Loucy (cell line): ENCODE measurements around the gene ATP10A.

ENCODE experiments used
- H2AFZ ChIP-seq: fragments of 200-600 bp; sonication (generic); 2 replicates; pipeline ENCODE4 v1.6.0; 2016; ENCODE audit warnings: antibody characterized with exemption, mild to moderate bottlenecking, low read length, moderate library complexity
- H3F3A ChIP-seq: fragments of 200-600 bp; 2 replicates; pipeline ENCODE4 v1.6.0; 2016; ENCODE audit warnings: antibody characterized with exemption, low read depth, mild to moderate bottlenecking
- H3K27me3 ChIP-seq: fragments of 200-600 bp; sonication (generic); 2 replicates; pipeline ENCODE4 v1.6.1; 2014; ENCODE audit warnings: low read length, mild to moderate bottlenecking; ENCODE audit not compliant: insufficient read depth, poor library complexity, severe bottlenecking
- H3K36me3 ChIP-seq: fragments of 200-600 bp; sonication (generic); 2 replicates; pipeline ENCODE4 v1.6.1; 2016; ENCODE audit warnings: low read length; ENCODE audit not compliant: insufficient read depth
- H3K4me1 ChIP-seq: fragments of 200-600 bp; sonication (generic); 2 replicates; pipeline ENCODE4 v1.5.1; 2014; ENCODE audit warnings: low read length, mild to moderate bottlenecking; ENCODE audit not compliant: insufficient read depth, poor library complexity, severe bottlenecking
- H3K4me2 ChIP-seq: fragments of 200-600 bp; sonication (generic); 2 replicates; pipeline ENCODE4 v1.6.0; 2014; ENCODE audit warnings: antibody characterized with exemption, low read length, low read depth, mild to moderate bottlenecking; ENCODE audit not compliant: poor library complexity, severe bottlenecking
- H3K4me3 ChIP-seq: fragments of 200-600 bp; sonication (generic); 2 replicates; pipeline ENCODE4 v1.5.1; 2014; ENCODE audit warnings: low read length, mild to moderate bottlenecking, mixed read lengths; ENCODE audit not compliant: poor library complexity, severe bottlenecking
- H3K79me2 ChIP-seq: fragments of 200-600 bp; sonication (generic); 2 replicates; pipeline ENCODE4 v1.6.1; 2014; ENCODE audit warnings: low read length; ENCODE audit not compliant: insufficient read depth
- H3K9ac ChIP-seq: fragments of 200-600 bp; sonication (generic); 2 replicates; pipeline ENCODE4 v1.6.0; 2014; ENCODE audit warnings: mild to moderate bottlenecking, low read depth, low read length, moderate library complexity; ENCODE audit not compliant: poor library complexity, severe bottlenecking
- H3K9me2 ChIP-seq: fragments of 200-600 bp; sonication (generic); replicated peaks from 2 replicates; pipeline ENCODE4 v1.6.1; 2016; ENCODE audit warnings: low read depth, low read length, mixed read lengths
- H3K9me3 ChIP-seq: fragments of 200-600 bp; sonication (generic); 2 replicates; pipeline ENCODE4 v1.6.1; 2014; ENCODE audit warnings: mild to moderate bottlenecking, antibody characterized with exemption, low read length, low read depth; ENCODE audit not compliant: insufficient read depth
- H4K20me1 ChIP-seq: fragments of 200-600 bp; sonication (generic); 2 replicates; pipeline ENCODE4 v1.6.0; 2014; ENCODE audit warnings: antibody characterized with exemption, low read length, mild to moderate bottlenecking; ENCODE audit not compliant: insufficient read depth, poor library complexity, severe bottlenecking
- EZH2phosphoT487 ChIP-seq: fragments of 200-600 bp; IDR thresholded peaks from 2 replicates; pipeline ENCODE4 v1.6.1; 2018; ENCODE audit warnings: antibody characterized with exemption, mild to moderate bottlenecking, moderate library complexity, borderline replicate concordance
- TF ChIP-seq, protein P1 (sequence below): fragments of 200-600 bp; sonication (generic); conservative IDR thresholded peaks from 2 replicates; pipeline ENCODE4 v1.5.1; 2014; ENCODE audit warnings: mild to moderate bottlenecking, antibody characterized with exemption, low read length

The ATP10A gene

DNA sequence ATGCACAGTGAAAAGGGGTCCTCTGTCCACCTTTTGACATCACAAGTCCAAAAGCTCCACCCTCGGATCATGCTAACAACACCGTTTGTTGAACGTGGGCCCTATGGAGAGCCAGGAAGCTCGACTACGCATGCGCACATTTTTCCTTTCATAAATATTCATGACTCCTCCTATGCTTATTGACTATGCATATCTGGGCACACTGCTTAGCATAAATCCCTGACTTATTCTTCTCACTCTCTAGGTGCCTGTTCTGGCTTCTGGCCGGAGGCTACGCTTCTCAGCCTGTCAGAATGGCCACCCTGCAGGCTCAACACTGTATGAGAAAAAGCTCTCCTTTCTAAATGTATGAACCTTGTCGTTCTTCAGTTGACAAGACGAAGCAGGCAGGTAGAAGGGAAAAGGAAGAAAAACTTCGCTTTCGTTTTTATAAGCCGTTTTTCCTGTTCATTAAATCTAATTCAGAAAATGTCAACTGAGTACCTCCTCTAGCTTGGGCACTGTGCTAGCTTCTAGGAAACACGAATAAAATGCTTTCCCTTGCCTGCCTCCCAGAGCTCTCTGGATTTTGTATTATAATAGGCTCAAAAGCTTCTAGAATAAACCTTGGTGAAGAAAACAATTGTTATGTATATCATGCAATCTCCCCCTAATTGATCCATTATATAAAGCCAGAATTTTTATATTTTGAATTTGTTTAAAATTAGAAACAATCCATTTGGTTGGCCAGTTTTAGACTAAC is 207.7 kb downstream of the ATP10A start:
- TF ChIP-seq EZH2phosphoT487, result no peak
- TF ChIP-seq, protein P1, sequence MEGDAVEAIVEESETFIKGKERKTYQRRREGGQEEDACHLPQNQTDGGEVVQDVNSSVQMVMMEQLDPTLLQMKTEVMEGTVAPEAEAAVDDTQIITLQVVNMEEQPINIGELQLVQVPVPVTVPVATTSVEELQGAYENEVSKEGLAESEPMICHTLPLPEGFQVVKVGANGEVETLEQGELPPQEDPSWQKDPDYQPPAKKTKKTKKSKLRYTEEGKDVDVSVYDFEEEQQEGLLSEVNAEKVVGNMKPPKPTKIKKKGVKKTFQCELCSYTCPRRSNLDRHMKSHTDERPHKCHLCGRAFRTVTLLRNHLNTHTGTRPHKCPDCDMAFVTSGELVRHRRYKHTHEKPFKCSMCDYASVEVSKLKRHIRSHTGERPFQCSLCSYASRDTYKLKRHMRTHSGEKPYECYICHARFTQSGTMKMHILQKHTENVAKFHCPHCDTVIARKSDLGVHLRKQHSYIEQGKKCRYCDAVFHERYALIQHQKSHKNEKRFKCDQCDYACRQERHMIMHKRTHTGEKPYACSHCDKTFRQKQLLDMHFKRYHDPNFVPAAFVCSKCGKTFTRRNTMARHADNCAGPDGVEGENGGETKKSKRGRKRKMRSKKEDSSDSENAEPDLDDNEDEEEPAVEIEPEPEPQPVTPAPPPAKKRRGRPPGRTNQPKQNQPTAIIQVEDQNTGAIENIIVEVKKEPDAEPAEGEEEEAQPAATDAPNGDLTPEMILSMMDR, result no peak
- Histone ChIP-seq H4K20me1 (no peaks in the 10 kb centered on the region), H3K4me1 (no peaks in the 10 kb centered on the region), H3F3A (no peaks in the 10 kb centered on the region), H3K4me3 (no peak overlapping the region), H2AFZ (no peak overlapping the region), H3K9ac (no peak overlapping the region), H3K36me3 (no peaks in the 10 kb centered on the region), H3K9me2 (no peaks in the 10 kb centered on the region), H3K79me2 (no peaks in the 10 kb centered on the region), H3K27me3 (no peaks in the 10 kb centered on the region), H3K4me2 (no peak overlapping the region), H3K9me3 (peaks cover 9% of the 10 kb centered on the region; the same call in 1 of the 2 replicates)

DNA sequence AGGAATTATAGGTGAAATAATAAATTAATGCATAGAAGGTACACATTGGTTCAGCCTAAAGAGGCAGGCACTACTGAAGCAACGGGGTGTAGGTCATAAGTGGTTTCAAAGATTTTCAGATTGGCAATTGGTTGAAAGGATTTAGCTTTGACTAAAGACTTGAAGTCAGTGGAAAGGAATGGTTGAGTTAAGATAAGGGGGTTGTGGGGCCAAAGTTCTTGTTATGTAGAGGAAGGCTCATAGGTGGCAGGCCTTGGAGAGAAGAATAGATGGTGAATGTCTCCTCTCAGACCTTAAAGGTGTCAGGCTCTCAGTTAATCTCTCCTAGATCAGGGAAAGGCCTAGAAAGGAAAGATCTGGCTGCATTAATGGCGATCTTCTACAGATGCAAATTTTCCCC is 209.8 kb downstream of the ATP10A start:
- Histone ChIP-seq H3K79me2 (no peaks in the 10 kb centered on the region), H3K9me2 (no peaks in the 10 kb centered on the region), H3K9me3 (peaks cover 9% of the 10 kb centered on the region; the same call in 1 of the 2 replicates), H3K4me1 (no peaks in the 10 kb centered on the region), H3K4me2 (no peak overlapping the region), H3K36me3 (no peaks in the 10 kb centered on the region), H3K27me3 (no peaks in the 10 kb centered on the region), H3F3A (no peaks in the 10 kb centered on the region), H3K4me3 (no peak overlapping the region), H2AFZ (no peak overlapping the region), H4K20me1 (no peaks in the 10 kb centered on the region), H3K9ac (no peak overlapping the region)
- TF ChIP-seq EZH2phosphoT487, result no peak
- TF ChIP-seq, protein P1, result no peak

DNA sequence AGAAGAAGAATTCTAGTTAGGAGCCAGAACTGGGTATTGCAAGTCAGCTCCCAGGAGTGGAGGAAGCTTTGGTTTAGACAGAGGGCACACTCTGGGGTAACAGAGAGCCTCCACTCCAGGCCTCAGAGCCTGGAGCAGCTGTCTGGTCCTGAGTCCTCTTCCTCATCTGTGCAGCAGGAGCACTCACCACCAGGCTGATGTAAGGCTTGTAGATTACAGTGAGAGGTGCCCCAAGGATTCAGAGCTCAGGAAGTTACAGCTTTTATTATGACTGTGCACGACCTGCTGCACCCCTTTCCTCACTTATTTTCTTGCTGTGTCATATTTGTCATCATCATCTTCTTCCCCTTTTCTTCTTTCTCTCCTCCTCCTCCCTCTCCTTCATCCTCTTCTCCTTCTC is 210.4 kb downstream of the ATP10A start:
- no peaks in the 10 kb centered on the region for H3K79me2 ChIP-seq
- peaks cover 6% of the 10 kb centered on the region; the same call in 1 of the 2 replicates for H3K9me3 ChIP-seq
- H3K27me3 ChIP-seq, result no peaks in the 10 kb centered on the region
- H3K36me3 ChIP-seq, result no peaks in the 10 kb centered on the region
- no peaks in the 10 kb centered on the region for H3K4me1 ChIP-seq
- no peak overlapping the region for H3K4me3 ChIP-seq
- no peak overlapping the region for H2AFZ ChIP-seq
- H3K9me2 ChIP-seq, result no peaks in the 10 kb centered on the region
- no peak overlapping the region for H3K4me2 ChIP-seq
- no peaks in the 10 kb centered on the region for H4K20me1 ChIP-seq
- H3F3A ChIP-seq, result no peaks in the 10 kb centered on the region
- TF ChIP-seq, protein P1, result no peak
- no peak for TF ChIP-seq EZH2phosphoT487
- no peak overlapping the region for H3K9ac ChIP-seq
